ENCODE measurements around the gene EPB41L4A.

- TF ChIP-seq CTCF (IDR thresholded peaks at IDR 0.05; ENCODE audit: low read depth, low read length, poor library complexity, severe bottlenecking), result no peak
- no peak for TF ChIP-seq EZH2phosphoT487 (IDR thresholded peaks at IDR 0.05; ENCODE audit: borderline replicate concordance, low read length)
These were observed 179.1 kb downstream of the EPB41L4A start for GRCh38 chr5:112239996-112240395.

Measured in DOHH2 (cell line).